Ecto neural progenitor cell (in vitro differentiated cells): Measurements from ENCODE around the gene POSTN.
"Not testable (repeated sequence)": the region's sequence is repeated elsewhere in the genome, so short reads cannot be mapped to it uniquely, and the experiment has no call there.

Source experiments
- DNase-seq: peaks from one replicate; pipeline ENCODE4 v3.0.0-alpha.2; 2018; ENCODE audit warnings: low spot score

The POSTN gene

DNA sequence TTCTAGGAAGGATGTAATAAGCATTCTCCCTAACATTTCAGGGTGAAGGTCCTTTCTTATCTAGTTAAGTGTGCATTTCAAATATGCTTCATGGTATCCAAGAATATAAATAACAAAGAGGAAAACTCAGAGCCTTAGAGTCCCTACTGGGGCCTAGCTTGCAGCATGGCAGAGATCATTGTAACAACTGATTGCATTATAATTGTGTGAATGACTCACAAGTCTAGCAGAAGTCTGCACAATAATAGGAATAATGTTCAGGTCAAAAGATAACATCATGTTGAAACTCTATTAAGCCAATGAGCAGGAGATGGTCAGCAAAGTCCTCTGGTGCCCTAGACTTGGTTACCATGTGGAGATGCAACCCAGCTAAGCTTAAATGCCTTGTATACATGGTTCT is 3.4 kb downstream of the POSTN start:
- DNase-seq = no peak

DNA sequence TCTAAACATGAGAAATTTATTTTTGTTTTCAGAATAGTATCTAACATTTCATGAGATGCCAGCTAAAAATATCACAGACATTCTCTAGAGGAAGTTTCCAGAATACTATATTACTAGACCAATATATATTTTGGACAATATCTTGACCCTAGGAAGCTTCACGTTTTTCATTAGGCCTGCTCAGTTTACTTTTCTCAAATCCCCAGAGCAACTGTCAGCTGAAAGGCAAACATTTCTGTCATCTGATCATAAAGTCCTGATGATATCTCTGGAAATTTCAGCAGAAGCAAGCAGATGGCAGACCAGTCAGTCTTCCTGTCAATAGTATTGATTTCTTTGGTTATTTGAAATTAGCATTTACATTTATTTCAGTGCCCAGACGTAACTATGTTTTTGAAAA is 4.0 kb downstream of the POSTN start:
- no peak for DNase-seq

DNA sequence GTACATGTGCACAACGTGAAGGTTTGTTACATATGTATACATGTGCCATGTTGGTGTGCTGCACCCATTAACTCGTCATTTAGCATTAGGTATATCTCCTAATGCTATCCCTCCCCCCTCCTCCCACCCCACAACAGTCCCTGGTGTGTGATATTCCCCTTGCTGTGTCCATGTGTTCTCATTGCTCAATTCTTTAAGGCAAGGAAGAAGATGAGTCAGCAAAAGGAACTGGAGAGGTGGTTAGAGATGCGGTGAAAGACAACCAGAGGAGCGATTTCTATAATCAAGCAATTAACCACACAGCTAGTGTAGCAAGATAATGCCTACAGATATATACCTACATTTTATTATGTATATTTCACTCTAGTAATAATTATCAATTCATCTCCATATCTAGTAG is 9.2 kb downstream of the POSTN start:
- DNase-seq = not testable (repeated sequence)

DNA sequence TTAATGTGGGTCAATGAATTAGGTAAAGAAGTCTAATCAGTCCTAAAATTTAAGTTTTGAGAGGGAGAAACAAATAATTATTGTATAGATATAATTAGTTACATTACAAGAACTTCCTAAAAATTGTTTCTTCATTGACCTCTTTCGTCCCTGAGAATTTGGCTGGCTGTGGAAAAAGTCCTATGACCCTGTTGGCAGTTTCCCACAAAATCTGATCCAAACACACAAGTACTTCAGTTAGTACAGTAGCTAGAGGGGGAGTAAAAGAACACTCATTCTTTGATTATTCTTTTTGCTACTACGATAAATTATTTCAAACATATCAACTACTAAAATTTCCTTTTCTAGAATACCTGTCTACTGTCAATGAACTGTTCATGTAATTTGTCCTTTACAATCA is 11.3 kb downstream of the POSTN start:
- no peak for DNase-seq

DNA sequence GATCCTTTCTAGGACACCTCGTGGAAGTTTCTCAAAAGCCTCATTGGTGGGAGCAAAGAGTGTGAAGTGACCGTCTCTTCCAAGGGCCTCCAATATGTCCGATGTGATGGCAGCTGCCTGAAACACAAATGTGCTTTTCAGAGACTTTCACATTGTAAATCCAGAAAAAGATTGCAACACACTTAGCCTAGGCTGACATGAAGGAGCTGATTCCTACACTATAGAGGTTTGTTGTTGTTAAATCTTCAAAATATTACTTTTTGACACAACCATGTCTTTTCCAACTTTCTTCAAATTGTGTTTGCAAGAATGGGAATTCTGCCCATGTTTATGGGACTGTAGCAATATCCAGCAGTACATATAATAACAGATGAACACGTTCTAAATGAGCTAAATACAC is 12.4 kb downstream of the POSTN start:
- no peak for DNase-seq

DNA sequence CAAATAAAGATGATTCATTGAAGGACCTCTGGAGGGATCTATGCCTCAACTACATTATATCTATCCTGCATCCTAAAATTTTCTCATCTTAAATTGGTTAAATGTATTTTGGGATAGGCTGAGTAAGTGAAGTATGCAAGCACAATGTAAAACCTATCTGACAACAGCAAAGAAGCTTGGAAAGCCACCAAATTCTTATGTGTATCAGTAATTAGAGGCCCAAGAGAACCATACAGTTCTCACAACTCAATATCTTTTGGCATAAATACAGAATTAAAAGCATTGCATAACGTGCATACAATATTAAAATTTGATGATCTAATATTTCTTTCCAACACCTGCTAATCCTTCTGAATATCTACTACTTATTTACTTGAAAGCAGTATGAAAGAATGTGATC is 13.0 kb downstream of the POSTN start:
- no peak for DNase-seq

DNA sequence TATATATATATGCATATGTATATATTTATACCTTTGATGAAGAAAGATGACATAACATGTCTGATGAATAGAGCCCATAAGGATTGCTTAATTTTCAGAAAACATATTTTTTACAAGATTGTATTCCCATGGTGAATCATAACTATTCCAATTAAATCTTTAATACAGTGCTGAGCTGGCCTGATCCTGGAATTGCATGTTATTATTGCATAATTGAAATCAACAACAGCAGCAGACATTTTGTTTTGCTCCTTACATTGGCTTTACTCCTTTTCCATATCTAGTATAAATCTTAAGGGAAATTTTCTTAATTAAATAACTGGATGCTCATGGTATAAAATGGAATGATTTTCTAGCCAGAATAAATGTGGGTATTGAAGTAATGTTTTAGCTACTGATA is 22.0 kb downstream of the POSTN start:
- no peak for DNase-seq

DNA sequence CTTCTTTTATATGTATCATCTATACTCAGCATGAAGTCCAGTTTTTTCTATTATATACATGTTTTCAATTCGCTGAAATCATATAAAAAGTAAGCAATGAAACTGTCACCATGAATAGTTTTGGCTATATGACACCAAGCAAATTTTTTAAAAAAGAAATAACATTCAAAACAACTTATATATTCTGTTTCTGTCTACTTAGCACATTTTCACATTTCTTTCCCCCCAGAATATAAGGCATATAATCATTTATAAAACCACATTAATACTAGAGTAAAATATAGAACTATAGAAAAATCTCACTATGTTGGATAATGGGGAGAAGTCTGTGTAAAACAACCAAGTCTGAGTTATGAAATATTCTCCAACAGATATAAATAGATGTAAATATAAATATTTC is 33.1 kb downstream of the POSTN start:
- no peak for DNase-seq

DNA sequence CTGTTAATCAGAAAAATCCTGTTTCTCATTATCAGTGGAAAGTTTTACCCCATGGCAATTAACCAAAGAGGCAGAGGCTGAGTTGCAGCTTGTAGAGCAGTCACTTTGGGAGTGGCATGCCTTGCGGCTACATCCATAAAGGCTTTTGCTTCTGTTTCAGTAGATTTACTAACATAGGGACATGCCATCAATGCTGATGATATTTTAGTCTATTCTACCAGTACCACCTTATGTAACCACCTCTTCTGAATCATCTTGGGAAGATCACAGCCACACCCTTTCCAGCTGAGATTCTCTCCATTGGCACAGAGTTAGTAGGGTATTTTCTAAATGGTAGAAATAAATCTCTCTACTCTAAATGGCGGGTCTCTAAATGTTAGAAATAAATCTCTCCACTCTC is 37.5 kb downstream of the POSTN start:
- no peak for DNase-seq

DNA sequence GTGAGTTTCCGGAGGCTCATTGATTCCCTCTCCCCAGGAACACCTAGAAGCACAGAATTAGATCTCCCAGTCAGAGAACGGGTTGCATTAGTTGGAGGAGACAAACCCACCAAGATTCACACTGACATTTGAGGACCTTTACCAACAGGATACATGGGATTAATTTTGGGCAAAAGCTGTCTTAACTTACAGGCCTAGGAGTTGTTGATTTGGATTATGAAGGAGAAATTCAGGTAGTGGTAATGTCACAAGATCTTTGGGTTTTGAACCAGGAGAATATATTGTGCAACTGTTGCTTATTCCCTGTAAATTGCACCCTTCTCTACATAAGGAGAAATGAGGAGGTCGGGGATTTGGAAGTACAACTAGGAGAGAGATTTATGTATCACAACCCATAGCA is 38.0 kb downstream of the POSTN start:
- no peak for DNase-seq

DNA sequence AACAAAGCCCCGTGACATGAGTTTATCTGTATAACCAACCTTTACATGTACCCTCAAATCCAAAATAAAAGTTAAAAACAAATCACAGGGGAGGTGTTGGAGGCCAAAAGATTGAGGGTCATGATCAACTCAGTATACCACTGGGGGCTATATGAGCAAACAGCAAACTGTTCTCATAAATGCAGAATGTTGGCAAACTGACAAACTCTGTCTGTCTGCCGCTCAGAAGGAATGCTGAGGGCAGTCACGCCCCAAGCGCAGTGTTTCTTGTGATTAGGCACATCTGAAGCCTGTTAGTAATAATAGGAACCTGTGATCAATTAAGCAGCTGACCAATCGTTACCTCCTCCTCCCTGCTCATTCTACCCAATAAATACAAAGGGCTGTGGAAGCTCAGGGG is 39.8 kb downstream of the POSTN start:
- DNase-seq = not testable (repeated sequence)

DNA sequence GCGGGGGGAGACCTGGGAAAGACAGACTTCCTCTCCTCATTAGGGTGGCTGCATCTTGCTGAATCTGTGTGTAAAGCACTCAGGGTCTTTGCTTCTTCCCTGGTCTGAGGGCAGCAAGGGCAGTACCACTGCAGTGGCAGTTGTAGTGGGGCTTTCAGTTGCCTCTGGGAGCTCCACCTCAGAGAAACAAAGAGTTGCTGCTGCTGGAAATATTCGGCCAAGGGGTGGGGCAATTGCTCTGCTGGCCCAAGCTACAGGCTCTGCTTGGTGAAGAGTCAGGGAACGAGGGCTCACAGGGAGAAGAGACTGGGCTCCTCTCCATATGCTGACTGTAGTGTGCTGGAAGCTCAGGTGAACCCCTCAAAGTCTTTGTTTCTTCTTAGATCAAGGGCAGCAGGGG is 52.5 kb downstream of the POSTN start:
- DNase-seq = no peak

DNA sequence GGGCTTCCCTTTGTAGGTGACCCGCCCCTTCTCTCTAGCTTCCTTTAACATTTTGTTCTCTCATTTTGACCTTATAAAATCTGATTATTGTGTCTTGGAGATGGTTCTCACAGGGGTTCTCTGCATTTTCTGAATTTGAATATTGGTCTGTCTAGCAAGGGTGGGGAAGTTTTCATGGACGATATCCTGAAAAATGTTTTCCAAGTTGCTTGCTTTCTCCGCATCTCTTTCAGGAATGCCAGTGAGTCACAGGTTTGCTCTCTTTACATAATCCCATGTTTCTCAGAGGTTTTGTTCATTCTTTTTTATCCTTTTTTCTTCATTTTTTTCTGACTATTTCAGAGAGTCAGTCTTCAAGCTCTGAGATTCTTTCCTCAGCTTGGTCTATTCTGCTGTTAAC is 53.6 kb downstream of the POSTN start:
- DNase-seq = no peak

DNA sequence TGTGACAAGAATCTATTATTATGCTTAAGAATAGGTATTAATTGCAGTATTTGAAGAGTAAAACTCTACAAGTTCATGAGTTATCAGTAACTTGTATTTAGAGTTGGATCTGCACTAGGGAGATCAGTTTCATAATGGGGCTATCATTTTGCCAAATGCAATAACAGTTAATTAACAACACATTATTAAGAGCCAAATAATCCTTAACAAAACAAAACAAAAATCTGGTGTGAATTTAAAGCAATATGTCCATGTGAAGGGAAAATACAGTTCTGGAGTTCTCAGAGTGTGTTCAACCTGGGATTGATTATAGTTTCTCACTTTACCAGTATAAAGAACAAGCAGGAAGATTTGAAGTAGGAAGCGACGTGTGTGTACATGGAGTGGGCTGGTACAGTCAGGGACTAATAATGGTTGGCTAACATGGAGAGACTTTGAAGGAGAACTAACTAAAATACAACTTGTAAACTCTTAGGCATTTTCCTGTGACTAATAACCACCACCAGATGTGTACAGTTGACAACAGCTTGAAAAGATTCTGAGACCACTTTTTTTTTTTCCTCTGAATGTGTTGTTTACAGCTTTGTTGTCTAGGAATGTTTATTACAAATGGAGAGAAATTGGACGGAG is 58.5 kb downstream of the POSTN start:
- no peak for DNase-seq

DNA sequence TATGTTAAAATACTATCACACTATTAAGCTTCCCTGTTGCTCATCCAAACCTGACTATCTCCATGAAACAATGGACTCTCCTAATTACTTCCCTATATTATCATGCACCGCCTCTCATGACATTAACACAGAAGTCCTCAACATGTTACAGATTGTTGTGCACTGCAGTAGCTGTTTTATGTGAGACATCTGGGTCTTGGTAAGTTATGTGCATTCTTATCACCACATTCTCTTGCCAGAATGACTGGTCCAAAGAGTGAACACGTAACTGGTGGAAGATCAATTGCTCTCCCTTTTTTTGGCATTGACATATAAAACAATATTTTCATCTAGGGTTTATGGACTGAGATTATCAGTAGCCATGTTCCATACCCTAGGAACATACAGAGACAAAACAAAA is 59.4 kb downstream of the POSTN start:
- DNase-seq = no peak

DNA sequence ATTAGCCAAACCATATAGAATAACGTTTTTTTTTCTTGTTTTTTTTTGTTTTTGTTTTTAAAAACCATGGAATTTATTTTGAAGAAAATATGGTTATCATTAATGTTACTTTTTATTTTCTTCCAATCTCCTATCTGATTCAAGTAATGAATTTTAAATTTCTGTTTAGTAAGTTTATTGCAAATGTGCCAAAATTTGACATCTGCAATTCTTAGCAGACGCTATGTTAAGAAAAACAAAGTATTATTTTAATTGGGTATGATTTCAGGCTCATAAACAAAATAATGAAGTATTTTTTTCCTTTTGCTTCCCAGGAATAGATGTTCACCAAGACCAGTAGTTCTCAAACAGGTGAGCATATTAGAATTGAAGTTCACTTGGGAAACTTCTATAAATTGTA is 63.1 kb downstream of the POSTN start:
- DNase-seq = no peak

DNA sequence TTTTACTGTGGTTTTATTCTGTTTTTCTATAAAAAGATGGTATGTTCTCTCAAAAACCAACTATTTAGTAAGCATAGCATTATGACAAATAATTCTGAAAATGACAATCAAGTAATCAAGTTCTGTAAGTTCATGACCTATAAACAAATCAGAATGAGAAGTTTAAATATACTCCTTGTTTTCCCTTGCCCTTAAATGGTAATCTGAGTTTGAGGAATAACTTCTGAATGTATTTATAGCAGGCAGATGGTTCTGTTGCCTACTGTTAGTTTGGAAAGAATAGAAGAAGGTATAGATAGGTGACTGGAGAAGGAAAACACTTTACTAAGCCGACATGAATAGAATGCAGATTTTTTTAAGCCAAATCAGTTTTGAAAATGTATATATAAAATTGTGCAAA is 63.9 kb downstream of the POSTN start:
- DNase-seq = no peak

DNA sequence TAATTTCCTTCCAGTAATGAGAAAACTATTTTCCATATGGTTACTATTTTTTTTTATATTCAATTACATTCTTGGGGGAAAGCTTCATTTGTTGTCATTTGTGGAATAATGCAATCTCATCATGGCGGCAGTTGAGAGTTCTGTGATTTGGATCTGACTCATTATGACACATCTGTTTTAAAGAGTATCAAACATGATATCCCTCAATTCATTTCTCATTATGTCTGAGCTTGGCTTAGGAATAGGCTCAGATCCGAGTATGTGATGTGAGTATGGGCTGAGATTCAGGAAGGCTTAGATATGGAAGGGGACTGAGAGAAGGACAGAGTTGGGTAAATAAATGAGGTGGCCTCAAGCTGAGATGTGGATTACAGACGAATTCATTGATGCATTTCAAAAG is 64.4 kb downstream of the POSTN start:
- DNase-seq = no peak

DNA sequence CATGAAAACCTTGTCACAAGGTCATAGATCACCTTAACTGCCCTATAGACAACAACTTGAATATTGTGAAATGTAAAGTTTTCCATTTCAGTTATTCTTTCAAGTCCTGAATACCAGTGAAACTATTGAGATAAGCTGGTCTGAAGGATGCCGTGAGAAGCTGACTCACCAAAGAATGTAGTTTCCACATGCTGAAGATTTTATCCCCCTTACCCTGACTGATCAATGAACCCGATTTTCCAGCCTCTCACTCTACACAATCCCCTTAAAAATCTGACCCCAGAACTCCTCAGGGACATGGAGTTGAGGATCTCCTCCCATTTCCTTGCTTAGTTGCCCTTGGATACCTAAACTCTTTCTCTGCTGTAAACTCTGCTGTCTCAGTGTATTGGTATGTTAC is 67.5 kb downstream of the POSTN start:
- no peak for DNase-seq

DNA sequence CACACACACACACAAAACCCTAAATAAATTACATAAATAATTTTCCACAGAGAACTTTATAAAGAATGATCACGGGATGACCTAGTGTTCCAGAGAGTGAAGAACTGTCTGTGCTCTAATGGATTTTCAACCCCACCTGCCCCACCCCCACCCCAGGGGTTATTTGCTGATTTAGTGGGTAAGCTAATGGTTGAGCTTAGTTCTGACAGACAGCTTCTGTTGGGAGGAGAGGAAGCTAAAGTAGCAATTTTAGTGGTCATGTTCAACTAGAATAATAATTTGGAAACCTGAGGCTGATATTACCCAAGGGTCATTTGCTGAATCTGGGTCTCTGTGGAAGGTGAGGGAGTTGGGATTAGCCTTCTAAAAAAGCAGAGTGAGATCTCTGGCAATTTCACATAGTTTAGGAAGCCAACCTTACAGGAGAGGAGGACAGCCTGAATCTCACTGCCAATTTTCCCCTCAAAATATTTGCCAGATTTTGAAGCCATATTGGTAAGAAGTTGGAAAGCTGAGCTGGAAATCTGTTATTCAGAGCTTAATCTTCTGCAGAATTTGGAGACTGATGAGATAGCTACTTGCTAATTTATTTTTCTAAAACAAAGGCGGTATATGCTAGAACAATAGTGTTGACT is 68.7 kb downstream of the POSTN start:
- DNase-seq = no peak

DNA sequence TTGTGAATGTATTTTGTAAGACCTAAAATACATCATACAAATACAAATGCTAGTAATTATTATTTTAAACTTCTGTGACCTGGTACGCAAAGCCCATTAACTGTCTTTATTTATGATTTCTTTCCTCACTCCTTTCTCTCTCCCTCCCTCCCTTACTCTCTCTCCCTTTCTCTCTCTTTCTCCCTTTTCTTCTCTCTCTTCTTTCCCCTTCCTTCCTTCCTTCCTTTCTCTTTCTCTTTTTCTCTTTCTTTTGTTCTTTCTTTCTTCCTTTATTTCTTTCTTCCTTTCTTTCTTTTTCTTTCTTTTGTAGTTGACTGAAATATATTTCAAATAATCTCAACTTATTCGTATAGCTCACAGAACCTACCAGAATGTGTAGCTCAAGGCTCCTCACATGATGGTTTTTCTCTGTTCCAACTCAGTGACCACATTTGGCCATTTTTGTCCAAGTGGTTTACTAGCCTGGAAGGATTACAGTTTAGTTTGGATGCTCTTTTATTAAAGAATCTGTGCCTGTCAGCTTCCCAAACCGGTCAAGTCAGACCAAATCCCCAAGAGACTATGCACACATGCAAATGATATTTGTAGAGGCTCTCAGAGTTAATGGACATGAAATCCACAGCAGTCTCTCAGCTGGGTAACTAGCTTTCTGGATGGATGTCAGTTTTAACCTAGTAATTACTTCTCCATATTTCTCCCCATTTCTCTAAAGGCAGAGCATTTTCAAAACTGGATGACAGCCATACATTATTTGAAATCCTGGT is 71.7 kb downstream of the POSTN start:
- no peak for DNase-seq

DNA sequence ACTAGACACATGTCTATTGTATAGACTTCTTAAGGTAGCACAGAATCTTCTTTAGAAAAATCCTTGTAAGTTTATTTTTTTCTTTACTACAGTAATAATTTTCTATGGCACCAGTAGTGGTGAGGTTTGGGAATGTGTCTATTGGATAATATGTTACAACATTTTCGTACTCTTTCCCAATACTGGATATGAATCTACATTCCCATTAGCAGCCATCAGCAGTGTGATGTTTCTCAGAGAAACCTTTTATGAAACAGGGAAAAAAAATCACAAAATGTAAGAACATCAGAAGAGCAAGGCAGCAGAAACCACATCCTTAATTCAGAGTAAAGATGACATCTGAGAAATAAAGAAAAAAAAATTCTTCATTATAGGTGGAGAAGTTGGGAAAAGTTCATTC is 83.3 kb downstream of the POSTN start:
- no peak for DNase-seq
